GM12873 (cell line): Measurements from ENCODE around the gene RYR1.

Experiments
- TF ChIP-seq, protein P1 (sequence below): IDR thresholded peaks from 2 replicates; pipeline ENCODE4 v1.5.1; 2012; ENCODE audit warnings: low read depth, mild to moderate bottlenecking, moderate library complexity, low read length, control low read depth; ENCODE audit not compliant: insufficient read depth; ENCODE audit errors: missing control alignments

Gene RYR1

DNA sequence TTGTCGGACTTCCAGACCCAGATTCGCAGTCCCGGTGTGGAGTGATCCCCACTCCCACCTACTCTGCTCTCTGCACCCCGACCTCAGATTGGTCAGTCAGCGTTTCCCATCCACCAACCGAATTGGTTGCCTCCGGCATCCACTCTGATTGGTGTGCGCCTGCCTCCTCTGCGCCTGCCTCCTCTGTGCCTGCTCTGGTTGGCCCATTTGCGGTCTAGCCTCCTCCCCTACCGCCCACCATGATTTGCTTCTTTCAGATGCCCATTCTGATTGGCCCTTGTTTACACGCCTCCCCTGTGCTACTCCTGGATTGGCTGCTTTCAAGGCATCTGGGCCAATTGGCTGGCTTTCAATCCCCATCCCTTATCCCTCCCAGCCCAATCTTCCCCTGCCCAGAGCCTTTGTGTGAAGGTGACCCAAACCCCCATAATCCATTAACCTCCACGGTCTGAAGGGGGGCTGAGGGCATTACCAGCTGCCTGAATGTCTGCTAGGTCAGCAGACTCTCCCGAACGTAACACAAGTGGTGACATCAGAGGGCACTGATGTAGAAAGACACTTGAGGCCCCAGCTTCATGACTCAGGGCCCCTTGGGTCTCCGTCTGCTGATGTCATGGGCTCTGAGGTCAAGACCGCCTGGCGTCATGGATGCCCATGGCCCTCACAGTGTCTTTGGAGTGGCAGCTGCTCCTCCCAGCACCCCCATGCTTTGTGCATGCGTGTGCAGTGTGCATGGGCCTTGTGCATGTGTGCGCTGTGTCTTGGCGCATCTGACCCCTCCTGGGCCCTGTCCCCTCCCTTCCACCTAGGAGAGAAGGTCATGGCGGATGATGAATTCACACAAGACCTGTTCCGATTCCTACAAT, 103.8 kb downstream of the RYR1 start:
- TF ChIP-seq, protein P1, sequence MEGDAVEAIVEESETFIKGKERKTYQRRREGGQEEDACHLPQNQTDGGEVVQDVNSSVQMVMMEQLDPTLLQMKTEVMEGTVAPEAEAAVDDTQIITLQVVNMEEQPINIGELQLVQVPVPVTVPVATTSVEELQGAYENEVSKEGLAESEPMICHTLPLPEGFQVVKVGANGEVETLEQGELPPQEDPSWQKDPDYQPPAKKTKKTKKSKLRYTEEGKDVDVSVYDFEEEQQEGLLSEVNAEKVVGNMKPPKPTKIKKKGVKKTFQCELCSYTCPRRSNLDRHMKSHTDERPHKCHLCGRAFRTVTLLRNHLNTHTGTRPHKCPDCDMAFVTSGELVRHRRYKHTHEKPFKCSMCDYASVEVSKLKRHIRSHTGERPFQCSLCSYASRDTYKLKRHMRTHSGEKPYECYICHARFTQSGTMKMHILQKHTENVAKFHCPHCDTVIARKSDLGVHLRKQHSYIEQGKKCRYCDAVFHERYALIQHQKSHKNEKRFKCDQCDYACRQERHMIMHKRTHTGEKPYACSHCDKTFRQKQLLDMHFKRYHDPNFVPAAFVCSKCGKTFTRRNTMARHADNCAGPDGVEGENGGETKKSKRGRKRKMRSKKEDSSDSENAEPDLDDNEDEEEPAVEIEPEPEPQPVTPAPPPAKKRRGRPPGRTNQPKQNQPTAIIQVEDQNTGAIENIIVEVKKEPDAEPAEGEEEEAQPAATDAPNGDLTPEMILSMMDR: no peak

DNA sequence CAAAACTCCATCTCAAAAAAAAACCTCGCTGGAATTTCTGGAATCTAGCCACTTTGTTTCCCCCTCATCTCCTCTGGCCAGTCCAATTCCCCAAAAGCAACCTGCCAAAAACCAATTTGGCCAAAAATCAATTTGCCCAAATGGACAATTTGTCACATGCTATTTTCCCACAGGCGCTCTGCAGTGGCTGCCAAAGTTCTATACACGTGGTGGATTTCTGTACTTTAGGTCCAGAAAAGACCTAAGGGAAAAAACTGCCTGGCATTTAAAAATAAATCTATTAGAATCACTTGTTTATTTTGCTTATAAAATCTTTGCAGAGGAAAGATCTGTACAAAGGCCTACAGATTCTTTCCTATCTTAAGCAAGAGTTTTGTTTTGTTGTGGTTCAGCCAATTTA, 104.9 kb downstream of the RYR1 start:
- TF ChIP-seq, protein P1: no peak

DNA sequence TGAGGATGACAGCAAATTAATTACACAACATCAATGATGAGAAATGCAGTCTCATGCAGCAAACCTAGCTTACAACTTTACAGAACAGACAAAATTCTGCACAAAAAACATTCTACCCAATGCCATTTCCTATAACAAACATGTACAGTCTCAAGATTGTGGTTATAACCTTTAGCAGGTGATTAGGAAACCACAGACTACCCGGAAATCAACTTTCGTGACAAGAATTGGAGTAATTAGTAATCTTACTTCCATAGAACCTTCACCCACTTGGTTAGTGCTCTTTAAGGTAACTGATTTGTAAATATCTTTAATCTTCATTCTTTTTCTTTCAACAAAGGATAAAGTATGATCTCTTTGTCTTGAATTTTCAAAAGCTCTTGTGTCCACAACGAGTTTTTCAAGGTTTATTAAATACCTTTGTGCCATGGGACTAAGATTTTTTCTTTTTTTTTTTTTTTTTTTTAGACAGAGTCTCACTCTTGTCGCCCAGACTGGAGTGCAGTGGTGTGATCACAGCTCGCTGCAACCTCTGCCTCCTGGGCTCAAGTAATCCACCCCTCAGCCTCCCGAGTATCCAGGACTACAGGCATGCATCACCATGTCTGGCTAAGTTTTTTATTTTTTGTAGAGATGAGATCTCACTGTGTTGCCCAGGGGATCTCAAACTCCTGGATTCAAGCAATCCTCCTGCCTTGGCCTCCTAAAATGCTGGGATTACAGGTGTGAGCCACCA, 105.5 kb downstream of the RYR1 start:
- TF ChIP-seq, protein P1: no peak

DNA sequence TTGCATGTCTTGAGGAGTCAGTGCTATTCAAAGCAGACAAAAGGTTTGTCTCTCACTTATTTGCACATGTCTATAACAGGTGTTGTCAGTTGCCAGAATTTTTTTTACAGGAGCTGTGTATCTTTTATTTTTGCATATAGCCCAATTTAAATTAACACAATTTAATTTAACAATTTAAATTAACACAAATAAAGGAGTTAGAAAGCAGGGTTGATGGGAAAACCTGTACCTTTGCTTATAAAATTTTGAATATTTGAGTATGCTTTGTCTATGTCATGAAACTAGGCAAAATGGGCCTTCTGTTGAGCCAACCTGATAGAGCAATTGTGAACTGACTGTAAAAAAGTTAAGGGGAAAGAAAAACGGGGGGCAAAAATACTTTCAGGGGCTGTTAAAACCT, 106.3 kb downstream of the RYR1 start:
- TF ChIP-seq, protein P1: no peak

DNA sequence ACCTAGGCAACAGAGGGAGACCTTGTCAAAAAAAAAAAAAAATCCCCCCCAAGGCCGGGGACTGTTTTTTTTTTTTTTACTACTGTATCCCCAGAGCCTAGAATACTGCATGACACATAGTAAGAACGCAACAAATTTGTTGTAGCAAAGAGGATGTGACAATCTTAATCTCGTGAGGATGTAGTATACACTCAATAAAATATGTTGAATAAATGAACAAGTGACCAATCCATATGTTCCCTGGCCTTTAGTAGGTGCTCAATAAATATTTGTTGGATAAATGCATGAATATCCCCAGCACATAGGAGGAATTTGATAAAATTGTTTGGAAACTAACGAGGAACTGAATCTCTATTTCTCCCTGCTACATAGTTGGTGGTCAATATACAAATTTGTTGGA, 108.5 kb downstream of the RYR1 start:
- TF ChIP-seq, protein P1: no peak

DNA sequence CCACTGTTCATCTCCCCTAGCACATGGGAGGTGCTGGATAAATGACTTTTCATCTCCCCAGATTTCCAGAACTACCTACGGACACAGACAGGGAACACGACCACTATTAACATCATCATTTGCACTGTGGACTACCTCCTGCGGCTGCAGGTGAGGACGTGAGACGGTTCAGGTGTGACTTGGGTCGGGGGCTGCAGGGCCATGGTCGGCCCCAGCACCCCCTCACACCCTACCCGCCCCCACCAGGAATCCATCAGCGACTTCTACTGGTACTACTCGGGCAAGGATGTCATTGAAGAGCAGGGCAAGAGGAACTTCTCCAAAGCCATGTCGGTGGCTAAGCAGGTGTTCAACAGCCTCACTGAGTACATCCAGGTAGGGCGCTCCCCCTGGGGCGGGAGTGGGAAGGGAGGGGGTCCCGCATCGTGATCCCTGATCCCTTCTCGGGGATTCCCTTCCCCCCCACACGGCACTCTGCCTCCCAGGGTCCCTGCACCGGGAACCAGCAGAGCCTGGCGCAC, 109.9 kb downstream of the RYR1 start:
- TF ChIP-seq, protein P1: no peak
